ENCODE measurements around the gene TM2D3.
A peak's percentile ranks its signal among the peaks of the same experiment; 100 is the strongest.

The TM2D3 gene, protein sequence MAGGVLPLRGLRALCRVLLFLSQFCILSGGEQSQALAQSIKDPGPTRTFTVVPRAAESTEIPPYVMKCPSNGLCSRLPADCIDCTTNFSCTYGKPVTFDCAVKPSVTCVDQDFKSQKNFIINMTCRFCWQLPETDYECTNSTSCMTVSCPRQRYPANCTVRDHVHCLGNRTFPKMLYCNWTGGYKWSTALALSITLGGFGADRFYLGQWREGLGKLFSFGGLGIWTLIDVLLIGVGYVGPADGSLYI

GRCh38 chr15:101652098-101652785 lies at the start of gene TM2D3:
Gene TM2D3 (minus strand): TSS chr15:101652381. CDS start chr15:101652361, 20 bp downstream.
- DNase-seq = peak; percentile 57

- DNase-seq = no peak
Observed at GRCh38 chr15:101698314-101698713, 46.1 kb upstream of the TM2D3 start.

DNA sequence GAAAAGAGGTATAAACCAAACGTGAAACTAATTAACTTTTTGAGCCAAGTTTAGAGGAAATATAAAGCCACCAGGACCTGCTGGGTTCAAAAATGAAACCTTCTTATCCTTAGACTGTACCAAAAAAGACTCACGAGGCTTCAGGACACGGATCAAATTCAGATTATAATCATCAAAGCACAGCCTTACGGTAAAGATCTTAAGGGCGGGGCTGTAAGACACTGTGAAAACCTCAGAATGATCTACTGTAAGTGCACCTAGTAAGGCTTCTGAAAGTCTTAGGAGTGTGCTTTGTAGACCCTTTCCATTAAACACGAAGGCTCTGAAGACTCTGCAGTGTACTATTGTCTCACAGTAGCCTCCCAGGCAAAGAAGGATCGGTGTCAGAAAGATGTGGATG lies 45.3 kb upstream of the TM2D3 start:
- no peak for DNase-seq

- no peak for DNase-seq
Observed at GRCh38 chr15:101696829-101697228, 44.6 kb upstream of the TM2D3 start.

DNA sequence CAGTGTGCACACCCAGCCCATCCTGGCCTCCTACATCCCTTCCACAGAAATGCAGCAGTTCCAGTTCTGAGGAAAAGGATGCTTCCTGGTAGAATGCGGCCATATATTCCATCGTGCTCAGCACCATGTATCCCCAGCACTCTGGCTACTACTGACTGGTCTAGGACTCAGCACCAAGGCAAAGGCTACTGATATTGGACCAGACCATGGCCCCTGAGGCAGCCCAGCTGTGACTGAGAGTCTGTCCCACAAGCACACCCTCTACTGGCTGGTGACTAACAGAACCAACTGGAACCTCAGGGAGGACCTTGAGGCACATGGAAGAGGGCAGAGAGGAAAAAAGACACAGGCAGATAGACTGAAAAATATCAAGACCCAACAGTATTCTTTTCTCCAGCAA lies 42.1 kb upstream of the TM2D3 start:
- DNase-seq = no peak

- no peak for DNase-seq
Observed at GRCh38 chr15:101692801-101693598, 40.8 kb upstream of the TM2D3 start.

- DNase-seq = no peak
Observed at GRCh38 chr15:101689901-101690300, 37.7 kb upstream of the TM2D3 start.

DNA sequence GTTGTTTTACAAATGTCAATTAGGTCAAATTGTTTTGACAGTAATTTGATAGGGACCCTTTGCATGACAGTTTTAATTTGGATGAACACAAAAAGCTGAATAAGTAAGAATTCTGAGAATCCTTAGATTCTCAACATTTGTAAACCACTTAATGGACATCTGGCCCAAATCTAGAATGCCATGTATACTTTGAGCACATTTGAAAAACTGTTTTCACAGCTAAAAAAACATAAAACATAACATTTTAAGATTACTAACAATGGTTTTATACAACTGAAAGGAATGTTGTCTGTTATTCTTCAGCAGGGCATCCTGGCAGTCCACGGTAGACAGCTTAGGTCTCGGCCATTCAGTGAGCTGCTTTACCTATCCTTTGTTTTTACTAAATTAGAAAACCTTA lies 34.5 kb upstream of the TM2D3 start:
- DNase-seq = no peak

DNA sequence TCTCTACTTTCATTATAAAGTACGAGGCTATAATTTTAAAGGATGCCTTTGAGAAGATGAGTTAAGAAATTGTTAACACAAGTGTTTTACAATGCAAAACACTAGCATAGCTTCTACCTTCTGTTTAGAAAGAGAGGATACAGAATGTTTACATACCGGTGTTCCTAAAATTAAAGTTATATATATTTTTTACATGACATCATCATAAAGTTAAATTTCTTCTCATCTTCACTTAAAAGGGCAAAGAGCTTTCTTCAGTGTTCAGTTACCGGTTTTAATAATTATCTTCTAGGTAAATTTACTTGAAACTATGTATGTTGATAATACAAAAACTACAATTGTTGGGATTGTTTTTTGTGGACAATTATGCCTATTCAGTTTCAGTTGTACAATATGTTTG lies 32.7 kb upstream of the TM2D3 start:
- DNase-seq = no peak

DNA sequence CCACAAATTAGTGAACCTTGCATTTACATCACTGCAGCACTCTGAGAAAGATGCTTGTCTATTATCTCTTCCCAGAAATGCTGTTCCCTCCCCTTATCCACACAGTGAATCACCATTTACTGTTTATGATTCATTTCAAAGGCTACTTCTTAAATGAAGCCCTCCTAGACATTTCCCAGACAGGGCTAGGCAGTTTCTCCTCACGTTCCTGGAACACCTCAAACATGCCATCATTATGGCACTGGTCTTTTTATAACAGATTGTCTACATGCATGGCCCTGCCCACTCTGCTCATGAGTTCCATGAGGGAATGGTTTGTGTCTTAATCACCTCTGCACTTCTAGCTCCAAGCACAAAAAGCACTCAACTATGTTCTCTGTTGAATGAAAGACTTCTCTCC lies 32.2 kb upstream of the TM2D3 start:
- no peak for DNase-seq

GRCh38 chr15:101679806-101680205 lies 27.6 kb upstream of the TM2D3 start:
- DNase-seq = no peak

DNA sequence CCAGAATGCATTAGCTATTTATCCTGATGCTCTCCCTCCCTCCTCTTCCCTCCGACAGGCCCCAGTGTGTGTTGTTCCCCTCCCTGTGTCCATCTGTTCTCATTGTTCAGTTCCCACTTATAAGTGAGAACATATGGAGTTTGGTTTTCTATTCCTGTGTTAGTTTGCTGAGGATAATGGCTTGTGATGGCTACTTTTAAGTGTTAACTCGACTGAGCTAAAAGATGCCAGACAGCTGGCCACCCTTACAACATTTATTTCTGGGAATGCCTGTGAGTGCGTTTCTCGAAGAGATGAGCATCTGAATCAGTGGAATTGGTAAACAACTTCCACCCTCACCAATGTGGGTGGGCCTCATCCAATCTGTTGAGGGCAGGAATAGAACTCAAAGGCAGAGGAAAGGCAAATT lies 24.7 kb upstream of the TM2D3 start:
- DNase-seq = no peak

- DNase-seq = no peak
Observed at GRCh38 chr15:101675796-101676582, 23.8 kb upstream of the TM2D3 start.

DNA sequence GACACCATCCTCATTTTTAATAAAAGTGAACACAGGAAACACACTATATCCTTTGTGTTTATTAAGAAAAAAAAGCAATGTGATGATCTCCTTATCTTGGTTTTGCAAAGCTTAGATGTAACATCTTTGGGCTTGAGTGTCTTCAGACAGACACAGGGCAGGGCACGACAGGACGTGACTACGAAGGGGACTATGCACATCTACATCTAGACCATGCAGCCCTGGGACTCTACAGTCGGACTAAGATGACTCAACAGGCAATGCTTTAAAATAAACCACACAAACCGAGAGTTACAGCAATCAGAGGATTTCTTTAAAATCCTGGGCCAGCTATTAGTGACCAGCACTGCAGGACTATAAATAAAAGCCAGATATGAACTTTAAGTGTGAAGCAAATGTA lies 22.8 kb upstream of the TM2D3 start:
- DNase-seq = no peak

DNA sequence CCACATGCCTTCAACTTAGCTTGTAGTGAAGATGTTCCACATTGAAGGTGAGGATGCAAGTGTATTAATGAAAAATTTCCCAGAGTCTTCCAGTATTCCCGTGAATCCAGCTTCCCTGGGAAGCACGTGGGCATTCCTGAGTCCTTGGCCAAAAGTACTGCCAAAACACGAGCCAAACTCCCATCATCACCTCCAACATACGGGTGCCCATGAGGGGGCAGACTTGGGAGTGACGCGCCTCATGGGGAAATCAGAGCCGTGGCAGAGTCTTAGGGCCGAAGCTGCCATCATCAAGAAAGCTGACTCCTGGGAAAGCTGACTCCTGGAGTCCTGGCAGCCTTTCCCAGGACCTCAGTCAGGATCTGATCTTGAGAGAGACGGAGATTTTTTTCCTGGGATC lies 20.1 kb upstream of the TM2D3 start:
- DNase-seq = no peak

DNA sequence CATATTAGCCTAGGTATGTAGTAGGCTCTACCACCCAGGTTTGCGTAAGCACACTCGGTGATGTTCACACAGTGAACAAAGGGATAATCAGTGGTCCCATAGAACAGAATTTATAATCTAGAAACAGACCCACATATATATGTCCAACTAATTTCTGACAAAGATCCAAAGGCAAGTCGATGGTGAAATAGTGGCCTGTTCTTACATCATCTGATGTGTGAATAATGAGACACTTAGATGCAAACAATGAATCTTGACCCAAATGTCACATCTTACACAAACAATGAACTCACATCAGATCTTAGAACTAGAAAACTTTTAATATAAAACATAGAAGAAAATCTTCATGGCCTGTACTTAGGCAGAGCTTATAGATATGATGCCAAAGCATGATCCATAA lies 17.6 kb upstream of the TM2D3 start:
- DNase-seq = no peak

DNA sequence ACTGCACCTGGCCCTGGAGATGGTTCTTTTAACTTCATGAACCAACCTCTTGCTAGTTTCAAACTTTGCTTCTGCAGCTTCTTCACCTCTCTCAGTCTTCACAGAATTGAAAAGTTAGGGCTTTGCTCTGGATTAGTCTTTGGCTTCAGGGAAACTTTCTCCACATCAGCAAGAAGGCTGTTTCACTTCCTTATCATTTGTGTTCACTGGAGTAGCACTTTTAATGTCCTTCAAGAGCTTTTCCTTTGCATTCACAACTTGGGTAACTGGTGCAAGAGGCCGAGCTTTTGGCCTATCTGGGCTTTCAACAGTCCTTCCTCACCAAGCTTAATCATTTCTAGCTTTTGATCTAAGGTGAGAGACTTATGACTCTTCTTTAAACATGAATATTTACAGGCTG lies 15.7 kb upstream of the TM2D3 start:
- no peak for DNase-seq

- DNase-seq = no peak
Observed at GRCh38 chr15:101664303-101664913, 12.2 kb upstream of the TM2D3 start.

GRCh38 chr15:101662203-101662602 lies 10.0 kb upstream of the TM2D3 start:
- no peak for DNase-seq

GRCh38 chr15:101660005-101660404 lies 7.8 kb upstream of the TM2D3 start:
- no peak for DNase-seq

- no peak for DNase-seq
Observed at GRCh38 chr15:101657968-101658784, 6.0 kb upstream of the TM2D3 start.

DNA sequence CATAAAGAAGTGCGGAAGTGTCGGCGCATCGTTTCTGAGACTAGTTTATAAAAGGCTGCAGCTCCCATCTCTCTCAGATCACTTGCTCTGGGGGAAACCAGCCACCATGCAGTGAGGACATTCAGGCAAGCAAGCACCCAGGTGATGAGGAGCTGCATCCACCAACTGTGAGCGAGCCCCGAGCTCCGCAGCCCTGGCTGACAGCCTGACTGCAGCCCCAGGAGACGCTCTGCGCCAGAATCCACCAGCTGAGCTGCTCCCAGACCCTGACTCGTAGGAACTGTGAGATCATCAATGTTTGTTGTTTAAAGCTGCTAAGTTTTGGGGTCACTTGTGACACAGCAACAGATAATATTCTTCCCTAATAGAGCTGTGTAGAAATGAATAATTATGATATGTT lies 5.0 kb upstream of the TM2D3 start:
- no peak for DNase-seq
